Measurements from ENCODE around the gene TBC1D30. TPM values are rescaled to one million over a fixed set of nuclear protein-coding genes. Genes with fewer than 3 reads are reported as not detected.
A peak's percentile ranks its signal among the peaks of the same experiment; 100 is the strongest.
"Not testable (repeated sequence)": the region's sequence is repeated elsewhere in the genome, so short reads cannot be mapped to it uniquely, and the experiment has no call there.

The TBC1D30 gene
- total RNA-seq, 1 donor from 2014 or later = 11.5 TPM

GRCh38 chr12:64798165-64798564 is 26.3 kb upstream of the TBC1D30 start:
- ATAC-seq (no peak), DNase-seq (no peak)
- Histone ChIP-seq H3K27ac (no peak overlapping the region), H3K9me3 (no peaks in the 10 kb centered on the region), H3K36me3 (no peaks in the 10 kb centered on the region), H3K4me3 (no peak overlapping the region), H3K4me1 (peaks cover 4% of the 10 kb centered on the region), H3K27me3 (ENCODE audit: low read depth) (no peaks in the 10 kb centered on the region)
- intact Hi-C loops (cut with DNase I) = no loop called here
- no peak for TF ChIP-seq CTCF (IDR thresholded peaks at IDR 0.05)

GRCh38 chr12:64800640-64801039 is 23.8 kb upstream of the TBC1D30 start:
- DNase-seq = no peak
- TF ChIP-seq CTCF (IDR thresholded peaks at IDR 0.05) = no peak
- intact Hi-C loops (cut with DNase I) = no loop called here
- H3K36me3 ChIP-seq = no peaks in the 10 kb centered on the region
- no peak overlapping the region for H3K27ac ChIP-seq
- no peak overlapping the region for H3K4me3 ChIP-seq
- ATAC-seq = no peak
- H3K4me1 ChIP-seq = no peaks in the 10 kb centered on the region
- H3K9me3 ChIP-seq = no peaks in the 10 kb centered on the region
- no peaks in the 10 kb centered on the region for H3K27me3 ChIP-seq (ENCODE audit: low read depth)

GRCh38 chr12:64801381-64801780 is 23.1 kb upstream of the TBC1D30 start:
- Histone ChIP-seq H3K9me3 (no peaks in the 10 kb centered on the region), H3K27ac (no peak overlapping the region), H3K4me3 (no peak overlapping the region), H3K4me1 (no peaks in the 10 kb centered on the region), H3K27me3 (ENCODE audit: low read depth) (no peaks in the 10 kb centered on the region), H3K36me3 (no peaks in the 10 kb centered on the region)
- no peak for DNase-seq
- intact Hi-C loops (cut with DNase I) = no loop called here
- peak in 1 of 2 donors; percentile 32 for ATAC-seq
- TF ChIP-seq CTCF (IDR thresholded peaks at IDR 0.05) = no peak

- H3K36me3 ChIP-seq; H3K27me3 ChIP-seq (ENCODE audit: low read depth); H3K27ac ChIP-seq; H3K9me3 ChIP-seq; intact Hi-C loops (cut with DNase I); H3K4me1 ChIP-seq; H3K4me3 ChIP-seq: not testable (repeated sequence)
- ATAC-seq (peak; percentile 87 to 89), DNase-seq (peak; percentile 66)
- peak; percentile 84 for TF ChIP-seq CTCF (IDR thresholded peaks at IDR 0.05)
Measured at GRCh38 chr12:64802180-64802775, 22.2 kb upstream of the TBC1D30 start.

- H3K4me3 ChIP-seq = no peak overlapping the region
- intact Hi-C loops (cut with DNase I) = no loop called here
- no peak overlapping the region for H3K27ac ChIP-seq
- no peaks in the 10 kb centered on the region for H3K4me1 ChIP-seq
- H3K27me3 ChIP-seq (ENCODE audit: low read depth) = no peaks in the 10 kb centered on the region
- DNase-seq (no peak), ATAC-seq (no peak)
- no peak for TF ChIP-seq CTCF (IDR thresholded peaks at IDR 0.05)
- H3K9me3 ChIP-seq = no peaks in the 10 kb centered on the region
- H3K36me3 ChIP-seq = no peaks in the 10 kb centered on the region
Measured at GRCh38 chr12:64806173-64806572, 18.3 kb upstream of the TBC1D30 start.

All from lower lobe of right lung (tissue), 2 donors.